ENCODE measurements around the gene ZNF277.
A peak's percentile ranks its signal among the peaks of the same experiment; 100 is the strongest.

ZNF277 gene

GRCh38 chr7:112350585-112350984, 144.1 kb downstream of the ZNF277 start:
- no peak for DNase-seq (ENCODE audit: low read depth in 3 of 3)

- no peak for DNase-seq (ENCODE audit: low read depth in 3 of 3)
Measured at GRCh38 chr7:112356596-112356995, 150.1 kb downstream of the ZNF277 start.

GRCh38 chr7:112357136-112357535, 150.6 kb downstream of the ZNF277 start:
- no peak for DNase-seq (ENCODE audit: low read depth in 3 of 3)

GRCh38 chr7:112358513-112358912, 152.0 kb downstream of the ZNF277 start:
- no peak for DNase-seq (ENCODE audit: low read depth in 3 of 3)

- DNase-seq (ENCODE audit: low read depth in 3 of 3) = no peak
Measured at GRCh38 chr7:112359086-112359485, 152.6 kb downstream of the ZNF277 start.

GRCh38 chr7:112360681-112361080, 154.2 kb downstream of the ZNF277 start:
- DNase-seq (ENCODE audit: low read depth in 3 of 3) = no peak

GRCh38 chr7:112361154-112361553, 154.7 kb downstream of the ZNF277 start:
- DNase-seq (ENCODE audit: low read depth in 3 of 3) = no peak

- DNase-seq (ENCODE audit: low read depth in 3 of 3) = no peak
Measured at GRCh38 chr7:112362053-112362650, 155.7 kb downstream of the ZNF277 start.

- DNase-seq (ENCODE audit: low read depth in 3 of 3) = no peak
Measured at GRCh38 chr7:112362731-112363131, 156.2 kb downstream of the ZNF277 start.

- no peak for DNase-seq (ENCODE audit: low read depth in 3 of 3)
Measured at GRCh38 chr7:112364388-112364787, 157.9 kb downstream of the ZNF277 start.

GRCh38 chr7:112365551-112365950, 159.1 kb downstream of the ZNF277 start:
- no peak for DNase-seq (ENCODE audit: low read depth in 3 of 3)

- DNase-seq (ENCODE audit: low read depth in 3 of 3) = no peak
Measured at GRCh38 chr7:112366886-112367285, 160.4 kb downstream of the ZNF277 start.

- no peak for DNase-seq (ENCODE audit: low read depth in 3 of 3)
Measured at GRCh38 chr7:112370436-112370835, 163.9 kb downstream of the ZNF277 start.

GRCh38 chr7:112371701-112372100, 165.2 kb downstream of the ZNF277 start:
- no peak for DNase-seq (ENCODE audit: low read depth in 3 of 3)

- no peak for DNase-seq (ENCODE audit: low read depth in 3 of 3)
Measured at GRCh38 chr7:112372101-112372500, 165.6 kb downstream of the ZNF277 start.

- DNase-seq (ENCODE audit: low read depth in 3 of 3) = no peak
Measured at GRCh38 chr7:112377593-112377992, 171.1 kb downstream of the ZNF277 start.

- DNase-seq (ENCODE audit: low read depth in 3 of 3) = no peak
Measured at GRCh38 chr7:112381311-112382091, 175.0 kb downstream of the ZNF277 start.

- no peak for DNase-seq (ENCODE audit: low read depth in 3 of 3)
Measured at GRCh38 chr7:112383671-112384417, 177.3 kb downstream of the ZNF277 start.

- DNase-seq (ENCODE audit: low read depth in 3 of 3) = no peak
Measured at GRCh38 chr7:112385516-112385915, 179.0 kb downstream of the ZNF277 start.

GRCh38 chr7:112386619-112387018, 180.1 kb downstream of the ZNF277 start:
- DNase-seq (ENCODE audit: low read depth in 3 of 3) = no peak

- no peak for DNase-seq (ENCODE audit: low read depth in 3 of 3)
Measured at GRCh38 chr7:112390167-112390566, 183.7 kb downstream of the ZNF277 start.

- peak; percentile 22 to 49 (median 34) for DNase-seq (ENCODE audit: low read depth in 3 of 3)
Measured at GRCh38 chr7:112391079-112391821, 184.8 kb downstream of the ZNF277 start.

Data from stimulated activated CD4-positive, alpha-beta T cell treated with anti-CD3 and anti-CD28 coated beads, TNF-alpha, amount 100 ng/mL, for 24 hours (primary cell).